ENCODE results near the gene DPH6. TPM values are rescaled to one million over a fixed set of nuclear protein-coding genes. Genes with fewer than 3 reads are reported as not detected.
A peak's percentile ranks its signal among the peaks of the same experiment; 100 is the strongest.

DPH6 gene
- total RNA-seq, 2 donors from 2014 or later = 13.2 to 19.2 TPM

GRCh38 chr15:35490511-35490910 lies 55.5 kb downstream of the DPH6 start:
- Mint-ChIP-seq H3K36me3 (peaks cover 25% of the 10 kb centered on the region), H3K4me3 (no peak overlapping the region), H3K4me1 (ENCODE audit: low read depth in 2 of 2) (peaks cover 9 to 22% of the 10 kb centered on the region in 2 donors), H3K27ac (no peak overlapping the region), H3K9me3 (peaks cover 18% of the 10 kb centered on the region), H3K27me3 (no peaks in the 10 kb centered on the region)
- ATAC-seq (no peak), DNase-seq (ENCODE audit: low spot score) (no peak)

GRCh38 chr15:35487417-35487816 lies 58.5 kb downstream of the DPH6 start:
- Mint-ChIP-seq H3K27me3 (no peaks in the 10 kb centered on the region), H3K9me3 (peaks cover 18% of the 10 kb centered on the region), H3K4me1 (ENCODE audit: low read depth in 2 of 2) (peaks cover 12 to 30% of the 10 kb centered on the region in 2 donors), H3K4me3 (no peak overlapping the region), H3K27ac (peak overlapping the region in 1 of 2 donors; percentile 53), H3K36me3 (peaks cover 25% of the 10 kb centered on the region)
- DNase-seq (ENCODE audit: low spot score) (no peak), ATAC-seq (no peak)

- H3K27me3 Mint-ChIP-seq = no peaks in the 10 kb centered on the region
- DNase-seq (ENCODE audit: low spot score) = no peak
- no peak overlapping the region for H3K4me3 Mint-ChIP-seq
- peaks cover 23 to 37% of the 10 kb centered on the region in 2 donors for H3K4me1 Mint-ChIP-seq (ENCODE audit: low read depth in 2 of 2)
- peak overlapping the region in 1 of 2 donors; percentile 79 for H3K27ac Mint-ChIP-seq
- peaks cover 18% of the 10 kb centered on the region for H3K9me3 Mint-ChIP-seq
- H3K36me3 Mint-ChIP-seq = peaks cover 25% of the 10 kb centered on the region
- ATAC-seq = no peak
Observed at GRCh38 chr15:35486296-35486695, 59.7 kb downstream of the DPH6 start.

GRCh38 chr15:35485411-35485810 lies 60.6 kb downstream of the DPH6 start:
- DNase-seq (ENCODE audit: low spot score) (no peak), ATAC-seq (no peak)
- peaks cover 18% of the 10 kb centered on the region for H3K9me3 Mint-ChIP-seq
- H3K36me3 Mint-ChIP-seq = peaks cover 25% of the 10 kb centered on the region
- peaks cover 28 to 41% of the 10 kb centered on the region in 2 donors for H3K4me1 Mint-ChIP-seq (ENCODE audit: low read depth in 2 of 2)
- H3K27me3 Mint-ChIP-seq = no peaks in the 10 kb centered on the region
- no peak overlapping the region for H3K4me3 Mint-ChIP-seq
- peak overlapping the region in 1 of 2 donors; percentile 89 for H3K27ac Mint-ChIP-seq

GRCh38 chr15:35484231-35484945 lies 61.6 kb downstream of the DPH6 start:
- peak overlapping the region; percentile 38 to 89 for H3K27ac Mint-ChIP-seq
- H3K27me3 Mint-ChIP-seq = no peaks in the 10 kb centered on the region
- peaks cover 25% of the 10 kb centered on the region for H3K36me3 Mint-ChIP-seq

GRCh38 chr15:35481992-35482391 lies 64.0 kb downstream of the DPH6 start:
- H3K4me1 Mint-ChIP-seq (ENCODE audit: low read depth in 2 of 2) = peaks cover 19 to 31% of the 10 kb centered on the region in 2 donors
- ATAC-seq (peak; percentile 94), DNase-seq (ENCODE audit: low spot score) (peak; percentile 75)
- peak overlapping the region; percentile 68 to 75 for H3K27ac Mint-ChIP-seq
- peaks cover 12% of the 10 kb centered on the region for H3K36me3 Mint-ChIP-seq
- peaks cover 10% of the 10 kb centered on the region for H3K9me3 Mint-ChIP-seq
- H3K4me3 Mint-ChIP-seq = peak overlapping the region; percentile 38
- no peaks in the 10 kb centered on the region for H3K27me3 Mint-ChIP-seq

More at GRCh38 chr15:35484231-35484945, 61.6 kb downstream of the DPH6 start:
- Mint-ChIP-seq H3K9me3 (peaks cover 18% of the 10 kb centered on the region), H3K4me3 (peak overlapping the region; percentile 45), H3K4me1 (ENCODE audit: low read depth in 2 of 2) (peaks cover 28 to 44% of the 10 kb centered on the region in 2 donors)
- DNase-seq (ENCODE audit: low spot score) (no peak), ATAC-seq (peak in 1 of 2 donors; percentile 76)

- Mint-ChIP-seq H3K4me3 (peak overlapping the region; percentile 63), H3K4me1 (ENCODE audit: low read depth in 2 of 2) (peaks cover 19 to 29% of the 10 kb centered on the region in 2 donors), H3K9me3 (peaks cover 5% of the 10 kb centered on the region), H3K27me3 (no peaks in the 10 kb centered on the region), H3K36me3 (peaks cover 5% of the 10 kb centered on the region), H3K27ac (peak overlapping the region; percentile 68 to 75)
- DNase-seq (ENCODE audit: low spot score) = no peak
- peak; percentile 61 for ATAC-seq
Observed at GRCh38 chr15:35481064-35481463, 64.9 kb downstream of the DPH6 start.

GRCh38 chr15:35479423-35479822 lies 66.5 kb downstream of the DPH6 start:
- Mint-ChIP-seq H3K36me3 (no peaks in the 10 kb centered on the region), H3K27me3 (no peaks in the 10 kb centered on the region), H3K4me3 (no peak overlapping the region), H3K4me1 (ENCODE audit: low read depth in 2 of 2) (peaks cover 19 to 21% of the 10 kb centered on the region in 2 donors), H3K9me3 (no peaks in the 10 kb centered on the region), H3K27ac (peak overlapping the region in 1 of 2 donors; percentile 87)
- DNase-seq (ENCODE audit: low spot score) = no peak
- no peak for ATAC-seq

GRCh38 chr15:35477312-35478262 lies 68.4 kb downstream of the DPH6 start:
- no peak for DNase-seq (ENCODE audit: low spot score)
- Mint-ChIP-seq H3K4me3 (no peak overlapping the region), H3K36me3 (no peaks in the 10 kb centered on the region), H3K27me3 (no peaks in the 10 kb centered on the region), H3K9me3 (no peaks in the 10 kb centered on the region), H3K4me1 (ENCODE audit: low read depth in 2 of 2) (peaks cover 16 to 18% of the 10 kb centered on the region in 2 donors), H3K27ac (peak overlapping the region in 1 of 2 donors; percentile 19)
- no peak for ATAC-seq

GRCh38 chr15:35471024-35471423 lies 74.9 kb downstream of the DPH6 start:
- Mint-ChIP-seq H3K4me1 (ENCODE audit: low read depth in 2 of 2) (peaks cover 0 to 3% of the 10 kb centered on the region in 2 donors), H3K4me3 (no peak overlapping the region), H3K27ac (no peak overlapping the region), H3K27me3 (no peaks in the 10 kb centered on the region), H3K36me3 (no peaks in the 10 kb centered on the region), H3K9me3 (peaks cover 4% of the 10 kb centered on the region)
- no peak for ATAC-seq
- no peak for DNase-seq (ENCODE audit: low spot score)

- no peaks in the 10 kb centered on the region for H3K27me3 Mint-ChIP-seq
- peaks cover 0 to 3% of the 10 kb centered on the region in 2 donors for H3K4me1 Mint-ChIP-seq (ENCODE audit: low read depth in 2 of 2)
- DNase-seq (ENCODE audit: low spot score) (no peak), ATAC-seq (no peak)
- H3K36me3 Mint-ChIP-seq = no peaks in the 10 kb centered on the region
- H3K9me3 Mint-ChIP-seq = peaks cover 4% of the 10 kb centered on the region
- H3K27ac Mint-ChIP-seq = no peak overlapping the region
- H3K4me3 Mint-ChIP-seq = no peak overlapping the region
Observed at GRCh38 chr15:35470441-35470840, 75.5 kb downstream of the DPH6 start.

- peaks cover 4% of the 10 kb centered on the region for H3K9me3 Mint-ChIP-seq
- no peaks in the 10 kb centered on the region for H3K27me3 Mint-ChIP-seq
- H3K4me1 Mint-ChIP-seq (ENCODE audit: low read depth in 2 of 2) = peaks cover 0 to 3% of the 10 kb centered on the region in 2 donors
- no peak for ATAC-seq
- DNase-seq (ENCODE audit: low spot score) = no peak
- no peak overlapping the region for H3K4me3 Mint-ChIP-seq
- no peak overlapping the region for H3K27ac Mint-ChIP-seq
- H3K36me3 Mint-ChIP-seq = no peaks in the 10 kb centered on the region
Observed at GRCh38 chr15:35466476-35466875, 79.5 kb downstream of the DPH6 start.

- Mint-ChIP-seq H3K4me1 (ENCODE audit: low read depth in 2 of 2) (peaks cover 0 to 2% of the 10 kb centered on the region in 2 donors), H3K4me3 (no peak overlapping the region), H3K9me3 (peaks cover 4% of the 10 kb centered on the region), H3K27ac (no peak overlapping the region), H3K36me3 (no peaks in the 10 kb centered on the region), H3K27me3 (no peaks in the 10 kb centered on the region)
- ATAC-seq (no peak), DNase-seq (ENCODE audit: low spot score) (no peak)
Observed at GRCh38 chr15:35465783-35466182, 80.2 kb downstream of the DPH6 start.

GRCh38 chr15:35460616-35461015 lies 85.3 kb downstream of the DPH6 start:
- Mint-ChIP-seq H3K27ac (no peak overlapping the region), H3K27me3 (no peaks in the 10 kb centered on the region), H3K4me1 (ENCODE audit: low read depth in 2 of 2) (peaks cover 0 to 5% of the 10 kb centered on the region in 2 donors), H3K36me3 (no peaks in the 10 kb centered on the region), H3K4me3 (no peak overlapping the region), H3K9me3 (peaks cover 3% of the 10 kb centered on the region)
- ATAC-seq (no peak), DNase-seq (ENCODE audit: low spot score) (no peak)

Measured in natural killer cell treated with Interleukin-12 subunit alpha and Interleukin-12 subunit beta and Interleukin-15 and Interleukin-18, amount 100 ng/mL, for 72 hours (primary cell).